ENCODE data around the gene CCDC12.

- no peak for TF ChIP-seq ESRRG (CRISPR knock-in tag; IDR thresholded peaks at IDR 0.05)
- no peak for TF ChIP-seq BACH2 (CRISPR knock-in tag; IDR thresholded peaks at IDR 0.05; ENCODE audit: borderline replicate concordance)
- TF ChIP-seq, protein P1, sequence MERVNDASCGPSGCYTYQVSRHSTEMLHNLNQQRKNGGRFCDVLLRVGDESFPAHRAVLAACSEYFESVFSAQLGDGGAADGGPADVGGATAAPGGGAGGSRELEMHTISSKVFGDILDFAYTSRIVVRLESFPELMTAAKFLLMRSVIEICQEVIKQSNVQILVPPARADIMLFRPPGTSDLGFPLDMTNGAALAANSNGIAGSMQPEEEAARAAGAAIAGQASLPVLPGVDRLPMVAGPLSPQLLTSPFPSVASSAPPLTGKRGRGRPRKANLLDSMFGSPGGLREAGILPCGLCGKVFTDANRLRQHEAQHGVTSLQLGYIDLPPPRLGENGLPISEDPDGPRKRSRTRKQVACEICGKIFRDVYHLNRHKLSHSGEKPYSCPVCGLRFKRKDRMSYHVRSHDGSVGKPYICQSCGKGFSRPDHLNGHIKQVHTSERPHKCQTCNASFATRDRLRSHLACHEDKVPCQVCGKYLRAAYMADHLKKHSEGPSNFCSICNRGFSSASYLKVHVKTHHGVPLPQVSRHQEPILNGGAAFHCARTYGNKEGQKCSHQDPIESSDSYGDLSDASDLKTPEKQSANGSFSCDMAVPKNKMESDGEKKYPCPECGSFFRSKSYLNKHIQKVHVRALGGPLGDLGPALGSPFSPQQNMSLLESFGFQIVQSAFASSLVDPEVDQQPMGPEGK (CRISPR knock-in tag; IDR thresholded peaks at IDR 0.05; ENCODE audit: borderline replicate concordance): no peak
- TF ChIP-seq ZNF70 (CRISPR knock-in tag; IDR thresholded peaks at IDR 0.05): no peak
- no peak for TF ChIP-seq ZFP30 (CRISPR knock-in tag; IDR thresholded peaks at IDR 0.05)
- no peak for TF ChIP-seq ZNF8 (CRISPR knock-in tag; IDR thresholded peaks at IDR 0.05)
- TF ChIP-seq TCF4 (CRISPR knock-in tag; IDR thresholded peaks at IDR 0.05; ENCODE audit: borderline replicate concordance): no peak
- TF ChIP-seq ZNF565 (CRISPR knock-in tag; conservative IDR thresholded peaks at IDR 0.05; ENCODE audit: low read depth): no peak
- no peak for TF ChIP-seq PPARA (CRISPR knock-in tag; IDR thresholded peaks at IDR 0.05; ENCODE audit: borderline replicate concordance)
- TF ChIP-seq SNAI2 (CRISPR knock-in tag; IDR thresholded peaks at IDR 0.05): no peak
Measured at GRCh38 chr3:46897031-46897430, 79.5 kb downstream of the CCDC12 start.

Measured in SK-N-SH treated with all-trans-retinoic acid at 6 μM for 48 hours (cell line).